HUDEP-2 (cell line): ENCODE results near the gene ADGRB3.

Source experiments
- DNase-seq, 76 experiments: peaks; one replicate each; lab custom pipeline; 2025; ENCODE audit not compliant: unreplicated experiment in 76 of 76; lab: John Stamatoyannopoulos, UW

The ADGRB3 gene

GRCh38 chr6:68634726-68635411 is at the start of gene ADGRB3:
TSS of gene ADGRB3 (plus strand) at chr6:68635282. CDS start at chr6:68638676, 3,394 bp downstream.
- peak in 23 of 76 experiments; percentile 7 to 35 (median 22) for DNase-seq

GRCh38 chr6:68593558-68593957 is 41.5 kb upstream of the ADGRB3 start:
- DNase-seq: no peak

- no peak for DNase-seq
Observed at GRCh38 chr6:68597642-68598041, 37.4 kb upstream of the ADGRB3 start.

GRCh38 chr6:68615938-68616337 is 19.1 kb upstream of the ADGRB3 start:
- DNase-seq: no peak

- no peak for DNase-seq
Observed at GRCh38 chr6:68625998-68626397, 9.1 kb upstream of the ADGRB3 start.

- DNase-seq: no peak
Observed at GRCh38 chr6:68628161-68628560, 6.9 kb upstream of the ADGRB3 start.

- DNase-seq: no peak
Observed at GRCh38 chr6:68632734-68633133, 2.3 kb upstream of the ADGRB3 start.

GRCh38 chr6:68633281-68633971 is 1.7 kb upstream of the ADGRB3 start:
- DNase-seq: no peak

- no peak for DNase-seq
Observed at GRCh38 chr6:68633972-68634725, 933 bp upstream of the ADGRB3 start.

GRCh38 chr6:68635412-68635705 is 277 bp downstream of the ADGRB3 start:
- no peak for DNase-seq

GRCh38 chr6:68635706-68636513 is 828 bp downstream of the ADGRB3 start:
- DNase-seq: no peak

- DNase-seq: no peak
Observed at GRCh38 chr6:68636666-68637065, 1.6 kb downstream of the ADGRB3 start.

- no peak for DNase-seq
Observed at GRCh38 chr6:68637071-68637470, 2.0 kb downstream of the ADGRB3 start.

GRCh38 chr6:68637782-68638181 is 2.7 kb downstream of the ADGRB3 start:
- DNase-seq: no peak

GRCh38 chr6:68638230-68638900 is 3.3 kb downstream of the ADGRB3 start:
- peak in 15 of 76 experiments; percentile 4 to 34 (median 13) for DNase-seq

GRCh38 chr6:68639211-68639610 is 4.1 kb downstream of the ADGRB3 start:
- no peak for DNase-seq

- no peak for DNase-seq
Observed at GRCh38 chr6:68639826-68640490, 4.9 kb downstream of the ADGRB3 start.

GRCh38 chr6:68640491-68640835 is 5.4 kb downstream of the ADGRB3 start:
- DNase-seq: no peak

- no peak for DNase-seq
Observed at GRCh38 chr6:68641172-68641571, 6.1 kb downstream of the ADGRB3 start.

GRCh38 chr6:68642081-68642480 is 7.0 kb downstream of the ADGRB3 start:
- no peak for DNase-seq
